Astrocyte (in vitro differentiated cells and primary cell): ENCODE measurements around the gene VGLL3.

Source experiments
- CTCF ChIP-seq: IDR thresholded peaks from 2 replicates; pipeline ENCODE4 v1.5.1; 2011; ENCODE audit warnings: low read depth, mild to moderate bottlenecking, inconsistent platforms, low read length, moderate library complexity; ENCODE audit not compliant: insufficient read depth
- EZH2 ChIP-seq: IDR thresholded peaks from 2 replicates; pipeline ENCODE4 v1.6.1; 2012; ENCODE audit warnings: mild to moderate bottlenecking, low read length, inconsistent platforms; ENCODE audit not compliant: insufficient read depth

GRCh38 chr3:86895202-86895601 is 95.7 kb downstream of the VGLL3 start:
- TF ChIP-seq CTCF: no peak
- TF ChIP-seq EZH2: no peak
